Astrocyte (in vitro differentiated cells and primary cell): ENCODE measurements around the gene CSH2. TPM values are rescaled to one million over a fixed set of nuclear protein-coding genes. Genes with fewer than 3 reads are reported as not detected.

Experiments used
- DNase-seq: peaks from one replicate; pipeline ENCODE4 v3.0.0-alpha.2; 2010; ENCODE audit warnings: low read depth
- FAIRE-seq: peaks from 2 replicates; lab custom pipeline; 2011; peaks lifted over from hg19 to GRCh38; lab: Jason Lieb, UNC
- H2AFZ ChIP-seq: 2 replicates; pipeline ENCODE4 v1.6.0; 2012; ENCODE audit warnings: low read depth, low read length, inconsistent platforms
- H3K27ac ChIP-seq: 2 replicates; pipeline ENCODE4 v1.5.1; 2011; ENCODE audit warnings: low read depth, low read length, inconsistent platforms
- H3K27me3 ChIP-seq: 2 replicates; pipeline ENCODE4 v1.6.0; 2011; ENCODE audit warnings: low read length, inconsistent platforms; ENCODE audit not compliant: insufficient read depth
- H3K36me3 ChIP-seq: 2 replicates; pipeline ENCODE4 v1.5.1; 2011; ENCODE audit warnings: low read length, inconsistent platforms; ENCODE audit not compliant: insufficient read depth
- H3K4me1 ChIP-seq: 2 replicates; pipeline ENCODE4 v1.5.1; 2011; ENCODE audit warnings: low read length, inconsistent platforms; ENCODE audit not compliant: insufficient read depth
- H3K4me2 ChIP-seq: 2 replicates; pipeline ENCODE4 v1.6.0; 2012; ENCODE audit warnings: low read length, inconsistent platforms
- H3K4me3 ChIP-seq: 2 replicates; pipeline ENCODE4 v1.5.1; 2011; ENCODE audit warnings: low read depth, mild to moderate bottlenecking, low read length, inconsistent platforms; ENCODE audit not compliant: insufficient read depth
- H3K79me2 ChIP-seq: 2 replicates; pipeline ENCODE4 v1.6.0; 2012; ENCODE audit warnings: mild to moderate bottlenecking, low read length, inconsistent platforms; ENCODE audit not compliant: insufficient read depth
- H3K9ac ChIP-seq: 2 replicates; pipeline ENCODE4 v1.6.0; 2012; ENCODE audit warnings: mild to moderate bottlenecking, low read length, inconsistent platforms
- H3K9me3 ChIP-seq: 2 replicates; pipeline ENCODE4 v1.5.1; 2012; ENCODE audit warnings: low read depth, mild to moderate bottlenecking, low read length, inconsistent platforms; ENCODE audit not compliant: insufficient read depth
- H4K20me1 ChIP-seq: 2 replicates; pipeline ENCODE4 v1.6.0; 2012; ENCODE audit warnings: low read length, inconsistent platforms; ENCODE audit not compliant: insufficient read depth
- H3K27ac Mint-ChIP-seq: one replicate; pipeline ENCODE4 v1.8.0; 2021; ENCODE audit warnings: mild to moderate bottlenecking, mixed read lengths; ENCODE audit not compliant: unreplicated experiment
- H3K27me3 Mint-ChIP-seq: one replicate; pipeline ENCODE4 v1.8.0; 2021; ENCODE audit warnings: low read depth, mixed read lengths; ENCODE audit not compliant: unreplicated experiment
- H3K36me3 Mint-ChIP-seq: one replicate; pipeline ENCODE4 v1.8.0; 2021; ENCODE audit warnings: low read depth, mixed read lengths; ENCODE audit not compliant: unreplicated experiment
- H3K4me1 Mint-ChIP-seq: one replicate; pipeline ENCODE4 v1.8.0; 2021; ENCODE audit warnings: low read depth, mixed read lengths; ENCODE audit not compliant: unreplicated experiment
- H3K4me3 Mint-ChIP-seq: one replicate; pipeline ENCODE4 v1.8.0; 2021; ENCODE audit warnings: mild to moderate bottlenecking, moderate library complexity, mixed read lengths; ENCODE audit not compliant: unreplicated experiment
- H3K9me3 Mint-ChIP-seq: one replicate; pipeline ENCODE4 v1.8.0; 2021; ENCODE audit warnings: mild to moderate bottlenecking, mixed read lengths; ENCODE audit not compliant: unreplicated experiment
- CTCF ChIP-seq: IDR thresholded peaks from 2 replicates; pipeline ENCODE4 v1.5.1; 2011; ENCODE audit warnings: low read depth, mild to moderate bottlenecking, inconsistent platforms, low read length, moderate library complexity; ENCODE audit not compliant: insufficient read depth
- EZH2 ChIP-seq: IDR thresholded peaks from 2 replicates; pipeline ENCODE4 v1.6.1; 2012; ENCODE audit warnings: mild to moderate bottlenecking, low read length, inconsistent platforms; ENCODE audit not compliant: insufficient read depth
- total RNA-seq: library from RNA; stranded (reverse); gene quantifications from 2 replicates; pipeline ENCODE4 v1.2.1, GENCODE V29; 2021

The CSH2 gene
- total RNA-seq, 1 donor from 2014 or later: 4.3 TPM

GRCh38 chr17:63848834-63849689 is 24.4 kb downstream of the CSH2 start:
- Mint-ChIP-seq H3K27me3 (peaks cover 8% of the 10 kb centered on the region), H3K9me3 (peaks cover 12% of the 10 kb centered on the region), H3K36me3 (no peaks in the 10 kb centered on the region), H3K4me3 (peak overlapping the region; percentile 62), H3K4me1 (no peaks in the 10 kb centered on the region), H3K27ac (peak overlapping the region; percentile 35)
- Histone ChIP-seq H4K20me1 (no peaks in the 10 kb centered on the region), H2AFZ (peak overlapping the region; percentile 100), H3K27me3 (peaks cover 10% of the 10 kb centered on the region), H3K4me2 (peak overlapping the region; percentile 82), H3K36me3 (no peaks in the 10 kb centered on the region), H3K9ac (peak overlapping the region; percentile 76), H3K27ac (peak overlapping the region; percentile 24), H3K4me1 (peaks cover 3% of the 10 kb centered on the region), H3K4me3 (peak overlapping the region; percentile 38), H3K9me3 (no peaks in the 10 kb centered on the region), H3K79me2 (no peaks in the 10 kb centered on the region)
- no peak for FAIRE-seq
- TF ChIP-seq EZH2 (no peak), CTCF (peak; percentile 36)
- DNase-seq: peak; percentile 72

- FAIRE-seq (no peak), DNase-seq (no peak)
- Histone ChIP-seq H3K79me2 (no peaks in the 10 kb centered on the region), H3K4me1 (peaks cover 3% of the 10 kb centered on the region), H3K9me3 (no peaks in the 10 kb centered on the region), H2AFZ (no peak overlapping the region), H3K27ac (no peak overlapping the region), H4K20me1 (no peaks in the 10 kb centered on the region), H3K36me3 (no peaks in the 10 kb centered on the region), H3K4me2 (no peak overlapping the region), H3K27me3 (peaks cover 4% of the 10 kb centered on the region), H3K9ac (no peak overlapping the region), H3K4me3 (no peak overlapping the region)
- Mint-ChIP-seq H3K27ac (peak overlapping the region; percentile 12), H3K4me1 (no peaks in the 10 kb centered on the region), H3K9me3 (peaks cover 12% of the 10 kb centered on the region), H3K27me3 (peaks cover 7% of the 10 kb centered on the region), H3K36me3 (no peaks in the 10 kb centered on the region), H3K4me3 (no peak overlapping the region)
- TF ChIP-seq EZH2: no peak
- TF ChIP-seq CTCF: no peak
Observed at GRCh38 chr17:63847525-63848249, 25.8 kb downstream of the CSH2 start.
